ENCODE results near the gene PID1. TPM values are rescaled to one million over a fixed set of nuclear protein-coding genes. Genes with fewer than 3 reads are reported as not detected.
A peak's percentile ranks its signal among the peaks of the same experiment; 100 is the strongest.

PID1 gene
- total RNA-seq, 6 experiments from 2014 or later: 28.5 to 95.4 (median 65.3) TPM

DNA sequence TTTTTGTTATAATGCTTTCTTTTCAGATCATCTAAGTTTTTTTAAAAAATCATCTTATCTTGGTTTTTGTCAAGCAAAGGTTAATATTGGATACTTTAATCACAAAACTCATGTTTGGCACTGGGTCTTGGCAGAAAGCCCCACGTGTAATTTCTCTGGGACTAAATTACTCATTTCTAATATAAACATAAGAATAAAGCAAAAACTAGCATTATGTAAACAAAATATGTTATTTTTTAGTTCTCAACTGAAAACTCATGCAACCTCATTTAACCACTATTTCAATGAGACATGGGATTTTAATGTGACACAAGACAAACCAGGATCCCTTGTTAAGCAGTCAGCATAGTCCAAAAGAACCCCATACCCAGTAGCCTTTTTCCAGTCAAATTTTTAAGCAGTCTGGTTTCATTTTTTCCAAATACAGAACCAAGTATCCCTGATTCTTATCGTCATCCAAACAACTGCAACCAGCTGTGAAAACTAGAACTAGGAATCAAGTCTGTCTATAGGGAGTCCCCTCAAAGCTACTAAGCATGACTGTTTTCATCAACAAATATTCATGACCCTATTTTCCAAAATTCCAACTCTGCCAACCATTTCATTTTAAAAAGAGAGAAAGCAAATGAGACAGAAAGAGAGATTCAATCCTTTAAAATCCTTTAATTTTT lies 27.1 kb downstream of the PID1 start:
- no peak for ATAC-seq

DNA sequence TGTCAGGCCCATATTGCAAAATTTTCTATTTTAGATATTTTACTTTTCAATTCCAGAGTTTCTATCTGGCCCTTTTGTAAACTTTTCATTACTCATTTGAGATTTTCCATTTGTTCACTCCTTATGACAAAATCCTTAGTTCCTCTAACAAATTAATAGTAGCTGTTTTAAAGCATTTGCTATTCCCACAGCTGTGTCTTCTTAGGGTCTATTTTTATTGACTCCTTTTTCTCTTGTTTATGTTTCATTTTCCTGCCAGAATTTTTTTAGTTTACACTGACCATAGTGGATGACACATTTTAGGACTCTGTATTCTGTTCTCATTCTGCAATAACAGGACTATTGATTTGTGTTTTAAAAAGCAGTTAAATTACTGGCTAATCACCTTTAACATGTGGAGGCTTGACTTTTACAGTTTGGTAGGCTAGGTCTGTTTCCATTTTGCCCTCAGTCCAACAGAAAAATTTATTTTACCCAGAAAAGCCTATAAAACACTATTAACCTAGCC lies 30.0 kb downstream of the PID1 start:
- H3K36me3 ChIP-seq: no peaks in the 10 kb centered on the region
- no peak overlapping the region for H3K4me3 ChIP-seq
- peaks cover 0 to 2% (median 0%) of the 10 kb centered on the region in 4 donors for H3K9me3 ChIP-seq
- H3K27me3 ChIP-seq: no peaks in the 10 kb centered on the region
- peak overlapping the region in 2 of 3 donors; percentile 6 to 19 for H3K27ac ChIP-seq
- H3K4me1 ChIP-seq: peaks cover 0 to 22% (median 0%) of the 10 kb centered on the region in 4 donors
- intact Hi-C loops (cut with DNase I): no loop called here
- ATAC-seq (peak; percentile 50 to 73 (median 61)), DNase-seq (no peak)
- TF ChIP-seq, protein P1, sequence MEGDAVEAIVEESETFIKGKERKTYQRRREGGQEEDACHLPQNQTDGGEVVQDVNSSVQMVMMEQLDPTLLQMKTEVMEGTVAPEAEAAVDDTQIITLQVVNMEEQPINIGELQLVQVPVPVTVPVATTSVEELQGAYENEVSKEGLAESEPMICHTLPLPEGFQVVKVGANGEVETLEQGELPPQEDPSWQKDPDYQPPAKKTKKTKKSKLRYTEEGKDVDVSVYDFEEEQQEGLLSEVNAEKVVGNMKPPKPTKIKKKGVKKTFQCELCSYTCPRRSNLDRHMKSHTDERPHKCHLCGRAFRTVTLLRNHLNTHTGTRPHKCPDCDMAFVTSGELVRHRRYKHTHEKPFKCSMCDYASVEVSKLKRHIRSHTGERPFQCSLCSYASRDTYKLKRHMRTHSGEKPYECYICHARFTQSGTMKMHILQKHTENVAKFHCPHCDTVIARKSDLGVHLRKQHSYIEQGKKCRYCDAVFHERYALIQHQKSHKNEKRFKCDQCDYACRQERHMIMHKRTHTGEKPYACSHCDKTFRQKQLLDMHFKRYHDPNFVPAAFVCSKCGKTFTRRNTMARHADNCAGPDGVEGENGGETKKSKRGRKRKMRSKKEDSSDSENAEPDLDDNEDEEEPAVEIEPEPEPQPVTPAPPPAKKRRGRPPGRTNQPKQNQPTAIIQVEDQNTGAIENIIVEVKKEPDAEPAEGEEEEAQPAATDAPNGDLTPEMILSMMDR (IDR thresholded peaks at IDR 0.05): no peak
- TF ChIP-seq POLR2A (IDR thresholded peaks at IDR 0.05): no peak

More for the DNA sequence above, 27.1 kb downstream of the PID1 start:
- 36% methylated on average over 2 of the region's 2 CpGs for WGBS (ENCODE audit: insufficient coverage, low coverage, low lambda C conversion rate, missing lambda C conversion rate)
- TF ChIP-seq, protein P1 (IDR thresholded peaks at IDR 0.05): no peak
- no peak for TF ChIP-seq POLR2A (IDR thresholded peaks at IDR 0.05)
- no peak for DNase-seq
- H3K9me3 ChIP-seq: peaks cover 0 to 2% (median 0%) of the 10 kb centered on the region in 4 donors
- H3K4me3 ChIP-seq: no peak overlapping the region
- no peaks in the 10 kb centered on the region for H3K36me3 ChIP-seq
- intact Hi-C loops (cut with DNase I): no loop called here
- H3K4me1 ChIP-seq: peaks cover 0 to 25% (median 0%) of the 10 kb centered on the region in 4 donors
- no peaks in the 10 kb centered on the region for H3K27me3 ChIP-seq
- no peak overlapping the region for H3K27ac ChIP-seq

DNA sequence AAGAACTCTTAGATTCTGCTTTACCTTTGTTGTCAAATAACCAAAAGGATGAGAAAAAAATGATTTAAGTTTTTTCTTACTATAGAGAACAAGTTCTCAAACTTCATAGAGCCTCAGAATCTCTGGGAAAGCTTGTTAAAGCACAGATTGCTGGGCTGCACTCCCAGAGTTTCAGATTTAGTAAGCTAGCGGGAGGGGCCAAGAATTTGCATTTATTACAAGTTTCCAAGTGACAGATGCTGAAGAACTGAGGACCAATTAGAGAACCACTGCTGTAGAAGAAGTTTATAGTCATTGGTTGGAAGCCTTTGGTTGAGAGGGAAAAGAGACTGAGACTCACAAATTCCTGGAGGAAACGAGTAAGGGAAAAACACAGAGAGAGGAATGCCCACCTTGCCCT lies 32.1 kb downstream of the PID1 start:
- no peak for ATAC-seq
- no peak for DNase-seq
- Histone ChIP-seq H3K4me1 (peaks cover 0 to 16% (median 0%) of the 10 kb centered on the region in 4 donors), H3K9me3 (peaks cover 0 to 2% (median 0%) of the 10 kb centered on the region in 4 donors), H3K27me3 (no peaks in the 10 kb centered on the region), H3K27ac (no peak overlapping the region), H3K36me3 (no peaks in the 10 kb centered on the region), H3K4me3 (no peak overlapping the region)
- TF ChIP-seq, protein P1 (IDR thresholded peaks at IDR 0.05): no peak
- TF ChIP-seq POLR2A (IDR thresholded peaks at IDR 0.05): no peak
- WGBS (ENCODE audit: insufficient coverage, low coverage, low lambda C conversion rate, missing lambda C conversion rate): 44% methylated on average over 2 of the region's 2 CpGs
- intact Hi-C loops (cut with DNase I): no loop called here

DNA sequence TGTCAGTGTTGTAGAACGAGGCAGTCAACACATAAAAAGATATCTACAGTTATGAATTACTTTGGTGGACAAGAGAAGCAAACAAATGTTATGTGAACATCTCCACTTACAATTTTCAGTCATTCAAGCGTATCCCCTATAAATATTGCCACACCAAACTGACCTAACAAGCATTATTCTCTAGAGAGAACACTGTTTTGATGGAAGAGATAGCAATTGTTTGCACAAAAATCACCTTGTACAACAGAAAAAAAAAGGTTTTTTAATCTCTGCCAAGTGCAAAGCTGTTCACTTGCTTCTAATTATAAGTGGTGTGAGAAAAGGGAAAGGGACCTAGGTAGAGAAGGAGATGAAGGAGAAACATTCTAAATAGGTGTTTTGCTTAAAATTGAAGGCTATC lies 33.8 kb downstream of the PID1 start:
- Histone ChIP-seq H3K27me3 (no peaks in the 10 kb centered on the region), H3K36me3 (no peaks in the 10 kb centered on the region), H3K4me1 (peaks cover 0 to 12% (median 0%) of the 10 kb centered on the region in 4 donors), H3K9me3 (peaks cover 0 to 1% (median 0%) of the 10 kb centered on the region in 4 donors), H3K27ac (no peak overlapping the region), H3K4me3 (no peak overlapping the region)
- TF ChIP-seq, protein P1 (IDR thresholded peaks at IDR 0.05): no peak
- no peak for TF ChIP-seq POLR2A (IDR thresholded peaks at IDR 0.05)
- intact Hi-C loops (cut with DNase I): no loop called here
- peak; percentile 45 to 59 (median 48) for ATAC-seq
- WGBS (ENCODE audit: insufficient coverage, low coverage, low lambda C conversion rate, missing lambda C conversion rate): 8% methylated on average over 2 of the region's 2 CpGs
- no peak for DNase-seq

Measured in right lobe of liver (tissue), 6 donors.